Inflammatory macrophage treated with lipopolysaccharide for 1 hour (primary cell): ENCODE results near the gene ARPP21.
"Not testable (repeated sequence)": the region's sequence is repeated elsewhere in the genome, so short reads cannot be mapped to it uniquely, and the experiment has no call there.

ENCODE experiments used
- DNase-seq, 2 donors: peaks; one replicate each; pipeline ENCODE4 v3.0.0-alpha.2; 2020 to 2022

The ARPP21 gene

DNA sequence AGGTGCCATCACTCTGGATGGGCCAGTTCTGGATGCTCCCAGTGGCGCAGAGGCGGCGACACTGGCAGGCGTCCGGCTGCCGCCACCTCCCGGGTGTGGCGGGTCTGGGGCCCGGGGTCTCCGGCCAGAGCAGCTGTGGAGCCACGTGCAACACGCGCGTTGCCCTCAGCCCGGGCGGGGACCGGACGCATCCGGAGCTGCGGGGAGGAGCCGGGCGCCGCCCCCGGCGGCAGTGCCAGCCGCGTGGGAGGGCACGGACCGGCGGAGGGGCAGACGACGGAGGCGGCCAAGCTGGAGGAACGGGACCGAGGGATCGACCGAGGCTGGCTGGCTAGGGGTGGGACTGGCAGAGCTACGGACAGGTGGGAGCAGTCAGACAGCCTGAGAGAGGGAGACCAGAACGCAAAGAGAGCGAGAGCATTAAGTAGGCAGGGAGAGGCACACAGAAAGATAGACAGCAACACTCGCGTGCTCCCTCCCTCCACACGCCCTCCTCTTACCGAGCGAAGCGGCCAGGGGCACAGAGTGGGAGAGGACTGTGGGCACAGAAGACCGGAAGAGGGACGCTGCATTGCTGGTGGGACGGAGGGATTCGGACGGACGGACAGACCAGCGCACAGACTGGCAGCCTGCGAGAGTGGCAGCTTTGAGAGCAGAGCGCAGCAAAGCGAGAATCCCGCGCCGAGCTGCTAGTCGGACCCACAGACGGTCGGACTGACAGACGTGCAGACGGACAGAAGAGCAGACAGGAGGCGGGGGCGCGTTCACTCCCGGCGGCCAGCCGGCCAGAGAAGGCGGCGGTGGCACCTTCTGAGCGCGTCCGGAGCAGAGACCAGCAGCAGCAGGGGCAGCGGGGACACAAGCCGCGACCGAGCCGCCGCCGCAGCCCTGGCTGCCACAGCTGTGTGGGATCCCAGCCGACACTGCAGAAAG, at the start of gene ARPP21:
Gene ARPP21 (plus strand): TSS at position 272 of the 933 bp plus-strand sequence. CDS start 42,227 bp downstream, outside the sequence.
- no peak for DNase-seq

DNA sequence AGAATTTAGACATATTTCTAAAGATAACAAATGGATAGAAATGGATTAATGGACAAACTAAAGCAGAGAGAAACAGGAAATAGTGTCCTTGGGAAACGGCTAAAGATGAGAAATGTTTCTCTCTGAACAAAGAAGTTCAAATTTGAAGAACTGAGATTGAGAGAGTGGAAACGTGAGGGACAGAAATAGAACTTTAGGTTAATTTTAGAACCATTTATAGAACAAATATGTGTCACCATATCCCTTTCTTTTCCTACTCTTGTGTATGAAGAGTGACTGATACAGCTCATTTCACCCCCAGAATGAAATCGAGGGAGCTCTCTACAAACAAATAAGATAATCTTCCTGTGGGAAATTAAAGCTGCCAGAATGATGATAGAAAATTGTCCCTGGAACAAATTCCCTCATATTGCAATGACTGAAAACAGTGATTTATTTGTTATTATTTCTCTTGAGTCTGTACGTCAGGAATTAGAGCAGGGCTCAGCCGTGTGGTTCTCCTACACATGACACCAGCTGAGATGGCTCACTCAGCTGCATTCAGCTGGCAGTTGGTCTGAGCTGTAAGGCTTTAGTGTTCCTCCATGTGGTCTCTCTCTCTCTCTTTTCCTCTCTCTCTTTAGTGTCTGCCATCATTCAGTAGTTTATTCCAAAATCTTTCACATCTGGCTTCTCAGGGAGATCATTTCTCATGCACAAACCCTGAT, 46.6 kb upstream of the ARPP21 start:
- DNase-seq: no peak

DNA sequence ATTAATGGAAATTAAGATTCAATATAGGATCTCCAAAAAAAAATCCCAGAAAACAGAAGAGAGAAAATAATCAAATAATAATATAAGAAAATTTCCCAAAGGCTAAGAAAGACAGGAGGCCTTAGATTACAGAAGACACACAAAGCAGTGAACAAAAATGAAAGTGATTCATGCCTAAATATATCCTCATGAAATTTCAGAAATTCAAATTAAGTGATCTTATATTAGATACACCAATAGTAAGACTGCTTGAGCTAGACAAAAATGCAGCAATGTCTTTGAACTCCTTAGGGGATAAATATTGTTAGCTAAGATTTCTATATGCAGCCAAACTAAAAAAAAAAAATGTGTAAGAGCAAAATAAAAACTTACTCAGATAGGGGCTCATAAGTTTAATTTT, 44.6 kb upstream of the ARPP21 start:
- DNase-seq: no peak

DNA sequence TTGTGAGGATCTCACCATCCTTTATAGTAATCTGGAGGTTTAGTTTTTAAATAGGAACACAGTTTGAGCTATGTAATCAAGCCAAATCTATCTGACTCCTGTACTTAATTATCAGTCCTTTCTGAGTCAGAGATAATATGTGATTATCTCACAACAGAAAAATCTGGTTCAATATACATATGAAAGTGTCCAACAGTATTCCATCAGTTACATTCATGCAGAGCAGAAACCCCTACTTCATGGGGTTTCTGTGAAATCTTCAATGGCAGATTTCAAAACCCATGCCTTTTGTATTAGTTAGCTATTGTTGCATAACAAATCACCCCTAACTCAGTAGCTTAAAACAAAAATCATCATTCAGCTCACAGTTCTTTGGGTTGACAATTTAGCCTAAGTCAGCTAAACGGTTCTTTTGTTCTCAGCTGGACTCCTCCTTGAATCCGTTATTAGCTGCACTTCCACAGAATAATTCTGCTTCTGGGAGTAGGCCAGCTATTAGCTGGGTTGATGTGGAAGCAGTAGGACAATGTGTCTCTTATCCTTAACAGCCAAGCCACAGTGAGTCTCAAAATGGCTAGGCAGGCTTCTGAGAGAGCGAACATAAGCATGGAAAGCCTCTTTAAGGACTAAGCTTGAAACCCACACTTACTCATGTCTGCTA, 42.9 kb upstream of the ARPP21 start:
- DNase-seq: no peak

DNA sequence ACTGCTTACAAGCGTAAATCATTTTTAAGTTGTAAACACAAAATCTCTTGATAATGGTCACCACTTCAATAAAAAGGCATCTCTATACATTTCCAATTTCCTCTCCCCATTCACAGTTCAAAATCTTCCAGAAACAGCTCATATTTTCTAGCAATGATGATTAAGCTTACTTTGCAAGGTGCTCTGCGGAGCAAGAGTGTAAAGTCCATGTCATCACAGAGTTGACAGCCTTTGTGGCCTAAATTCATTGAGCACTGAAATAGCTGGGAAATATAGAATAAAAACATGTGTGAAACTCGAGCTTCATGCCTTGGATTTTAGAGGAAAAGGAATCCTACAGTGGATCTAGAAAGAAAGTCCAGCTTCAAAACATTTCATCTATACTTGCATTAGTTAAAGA, 41.8 kb upstream of the ARPP21 start:
- no peak for DNase-seq

DNA sequence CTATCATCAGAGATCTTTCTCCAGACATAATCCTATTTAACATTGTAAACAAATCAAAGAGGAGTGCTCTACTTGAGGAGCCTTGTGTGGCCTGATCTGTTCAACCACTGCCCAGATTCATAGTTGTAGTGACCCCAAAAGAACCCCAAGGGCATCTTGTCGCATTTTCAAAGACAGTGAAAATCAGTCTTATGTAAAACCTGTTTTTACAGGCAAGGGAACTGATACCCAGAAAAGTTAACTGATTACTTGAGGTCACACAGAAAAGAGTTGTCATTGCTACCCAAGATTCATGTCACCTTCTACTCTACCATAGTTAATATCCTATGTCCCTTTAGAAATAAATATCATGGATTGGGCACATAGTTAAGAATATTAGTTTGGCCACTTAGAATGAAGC, 40.5 kb upstream of the ARPP21 start:
- no peak for DNase-seq

DNA sequence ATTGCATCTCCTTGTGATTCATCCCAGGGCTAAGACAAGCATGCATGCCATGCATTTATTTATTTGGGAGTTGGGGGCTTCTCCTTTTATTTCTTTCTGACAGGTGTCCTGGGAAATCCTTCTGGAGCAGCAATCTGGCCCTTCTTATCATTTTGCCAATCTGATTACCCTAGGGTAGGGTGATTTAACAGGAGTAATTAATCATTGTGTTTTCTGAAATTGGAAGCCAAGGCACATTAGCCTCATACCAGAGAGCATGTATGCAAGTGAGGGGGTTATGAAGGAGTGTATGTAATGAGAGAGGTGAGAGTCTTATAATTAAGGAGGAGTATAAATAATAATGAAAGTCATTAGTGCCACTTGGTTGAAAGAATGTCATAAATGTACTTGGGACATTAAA, 37.4 kb upstream of the ARPP21 start:
- no peak for DNase-seq

DNA sequence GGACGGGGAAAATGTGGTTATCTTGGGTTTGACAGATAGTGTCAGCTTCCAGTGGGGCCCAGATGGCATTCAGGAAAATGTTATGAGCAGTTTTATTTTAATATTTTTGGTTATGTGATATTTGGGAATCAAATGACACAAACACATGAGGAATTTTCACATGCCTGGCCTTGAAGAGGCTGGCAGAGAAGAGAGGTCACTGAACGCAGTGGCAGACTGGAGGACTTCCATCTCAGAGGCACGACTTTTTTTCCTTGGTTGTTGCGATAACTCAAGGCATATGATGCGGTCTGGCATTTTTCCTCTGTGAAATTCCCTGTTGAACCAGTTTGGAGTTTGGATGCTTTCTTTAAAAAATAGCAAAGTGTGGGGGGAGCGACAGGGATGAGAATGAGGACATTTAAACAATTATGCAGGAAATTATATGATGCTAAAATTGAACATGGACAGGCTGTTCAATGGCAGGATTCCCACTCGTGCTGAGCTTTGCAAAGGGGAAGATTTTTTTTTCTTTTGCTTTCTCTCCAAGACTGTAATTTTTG, 36.9 kb upstream of the ARPP21 start:
- DNase-seq: no peak

DNA sequence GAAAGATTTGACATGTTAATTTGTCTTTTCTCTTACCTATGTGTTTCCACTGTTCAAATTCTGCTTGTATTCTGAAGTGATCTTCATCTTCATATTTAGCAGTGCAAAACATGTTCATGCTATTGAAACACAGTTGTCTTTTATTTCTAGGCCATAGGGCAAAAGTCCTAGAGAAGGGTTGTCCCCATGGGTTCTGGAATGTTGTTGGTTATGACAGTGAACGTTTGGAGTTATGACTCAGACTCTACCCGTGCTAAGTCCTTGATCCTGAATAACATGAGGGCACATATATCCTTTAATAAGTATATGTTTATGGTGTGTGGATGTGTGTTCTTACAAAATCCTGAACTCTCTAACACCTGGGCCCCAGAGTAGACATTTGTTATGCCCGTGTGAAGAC, 23.0 kb upstream of the ARPP21 start:
- no peak for DNase-seq

DNA sequence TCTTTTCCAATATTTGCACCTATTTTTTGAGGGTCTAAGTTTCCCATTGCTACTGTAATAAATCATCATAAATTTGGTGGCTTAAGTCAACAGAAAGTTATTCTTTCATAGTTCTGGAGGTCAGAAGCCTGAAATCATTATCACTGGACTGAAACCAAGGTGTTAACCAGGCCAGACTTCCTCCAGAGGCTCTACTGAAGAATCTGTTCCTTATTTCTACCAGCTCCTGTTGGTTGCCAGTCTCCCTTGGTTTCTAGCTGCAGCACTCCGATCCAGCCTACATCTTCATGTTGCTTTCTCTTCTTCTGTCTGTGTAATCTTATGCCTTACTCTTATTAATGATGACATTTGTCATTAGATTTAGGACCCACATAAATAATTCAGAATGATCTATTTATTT, 22.0 kb upstream of the ARPP21 start:
- DNase-seq: no peak

DNA sequence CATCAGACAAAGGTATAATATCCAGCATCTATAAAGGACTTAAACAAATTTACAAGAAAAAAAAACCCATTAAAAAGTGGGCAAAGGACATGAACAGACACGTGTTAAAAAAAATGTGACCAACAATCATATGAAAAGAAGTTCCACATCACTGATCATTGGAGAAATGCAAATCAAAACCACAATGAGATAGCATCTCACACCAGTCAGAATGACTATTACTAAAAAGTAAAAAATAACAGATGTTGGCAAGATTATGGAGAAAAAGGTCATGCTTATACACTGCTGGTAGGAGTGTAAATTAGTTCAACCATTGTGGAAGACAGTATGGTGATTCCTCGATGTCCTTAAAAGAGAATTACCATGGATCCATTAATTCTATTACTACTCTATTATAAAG, 19.1 kb upstream of the ARPP21 start:
- DNase-seq: not testable (repeated sequence)

DNA sequence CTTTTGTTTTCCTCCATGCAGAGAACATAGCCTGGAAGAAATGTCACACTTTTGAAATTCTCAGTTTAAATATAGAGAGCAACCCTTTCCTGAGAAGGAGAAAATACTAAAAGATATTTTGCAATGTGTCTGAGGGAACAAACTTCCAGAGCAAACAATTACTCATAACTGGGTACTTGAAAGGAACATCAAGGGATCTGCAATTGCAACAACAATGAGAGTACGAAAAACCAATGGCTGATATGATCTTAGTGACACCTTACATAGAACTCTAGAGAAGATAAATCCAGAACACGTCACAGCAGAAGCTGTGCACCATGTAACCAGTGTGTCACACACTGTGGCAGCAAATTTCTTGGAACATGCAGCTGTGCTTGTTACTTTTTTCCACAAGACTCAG, 14.6 kb upstream of the ARPP21 start:
- DNase-seq: no peak

DNA sequence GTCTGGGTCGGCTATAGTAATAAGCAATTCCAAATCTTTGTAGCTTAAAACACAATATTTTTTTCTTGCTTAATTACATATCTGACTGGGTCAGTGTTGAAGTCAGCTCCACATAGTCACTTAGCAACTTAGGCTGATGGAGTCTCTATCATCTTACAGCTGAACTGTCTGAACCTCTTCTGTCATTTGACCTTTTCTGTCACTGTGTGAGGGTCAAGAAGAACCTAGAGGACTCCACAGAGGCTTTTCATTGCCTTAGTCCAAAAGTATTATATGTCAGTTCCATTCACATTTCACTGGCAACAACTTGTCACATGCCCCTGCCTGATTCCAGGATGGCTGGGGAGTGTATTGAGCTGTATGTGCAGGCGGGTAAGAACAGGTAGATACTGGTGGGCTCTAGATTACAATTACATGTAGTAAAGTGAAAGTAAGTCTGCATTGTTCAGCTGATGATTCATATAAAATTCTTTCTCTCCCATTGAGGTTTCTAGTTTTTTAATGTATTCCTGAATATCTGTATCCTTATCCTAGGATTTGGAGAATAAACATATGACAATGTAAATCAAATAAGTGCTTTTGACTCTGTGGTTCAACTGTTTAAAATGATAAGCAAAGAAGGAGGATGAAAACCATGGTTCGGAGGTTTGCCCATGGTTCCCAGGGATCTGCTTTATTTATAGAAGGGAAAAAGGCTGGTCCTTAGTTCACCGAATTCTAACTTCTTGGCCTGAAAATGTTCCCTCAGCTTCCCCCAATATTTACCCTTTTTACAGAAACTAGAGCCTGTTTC, 5.8 kb upstream of the ARPP21 start:
- no peak for DNase-seq

DNA sequence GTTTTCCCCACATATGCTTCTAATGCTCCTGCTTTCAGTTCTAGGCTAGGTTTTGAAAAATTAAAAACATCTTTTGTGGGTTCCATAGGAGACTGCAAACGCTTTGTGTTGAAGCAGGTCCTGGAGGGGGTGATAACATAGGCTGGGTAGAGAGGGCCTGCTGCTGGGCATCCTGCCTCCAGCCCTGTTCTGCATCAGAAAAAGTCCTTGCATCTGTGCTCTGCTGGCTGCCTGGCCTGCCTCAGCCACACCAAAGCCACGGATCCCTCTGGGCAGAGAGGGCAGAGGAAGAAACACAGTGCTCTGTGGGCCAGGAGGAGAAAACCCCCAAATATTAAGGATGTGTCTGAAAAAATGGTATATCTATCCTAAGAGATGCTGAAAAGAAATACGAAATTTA, 3.9 kb upstream of the ARPP21 start:
- no peak for DNase-seq

DNA sequence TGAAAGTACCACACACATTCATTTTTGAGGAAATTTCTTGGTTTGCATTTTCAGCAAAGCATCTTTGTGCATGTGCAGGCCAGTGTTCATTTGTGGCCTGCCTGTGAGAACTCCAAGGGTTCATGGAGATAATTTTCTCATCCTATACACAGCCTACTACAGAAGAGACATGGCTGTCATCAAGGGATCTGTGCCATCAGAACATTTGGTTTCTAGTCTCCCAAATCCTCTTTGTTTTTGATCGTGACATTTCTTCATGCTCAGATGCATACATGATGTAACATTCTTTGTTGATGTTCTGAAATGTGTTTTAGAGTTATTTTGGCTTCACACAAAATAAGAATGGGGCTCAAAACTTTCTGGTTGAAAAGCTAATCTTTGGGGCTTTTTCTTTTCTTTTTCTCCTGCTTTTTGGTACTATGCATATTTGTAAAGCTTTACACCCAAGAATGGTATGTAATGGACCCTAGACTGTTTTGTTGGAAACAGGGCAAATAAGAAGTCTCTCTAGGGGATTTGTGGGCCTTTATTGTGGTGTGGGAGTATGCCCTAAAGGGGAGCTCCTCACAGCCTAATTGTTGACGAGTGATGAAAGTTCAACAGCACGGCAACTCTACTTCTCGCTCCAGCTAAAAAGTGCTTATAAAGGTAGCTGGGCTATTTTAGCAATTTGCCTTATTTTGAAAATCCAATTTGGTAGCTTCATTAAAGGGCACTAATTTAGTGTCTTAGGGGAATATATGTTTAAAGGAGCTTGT, 3.2 kb upstream of the ARPP21 start:
- no peak for DNase-seq

DNA sequence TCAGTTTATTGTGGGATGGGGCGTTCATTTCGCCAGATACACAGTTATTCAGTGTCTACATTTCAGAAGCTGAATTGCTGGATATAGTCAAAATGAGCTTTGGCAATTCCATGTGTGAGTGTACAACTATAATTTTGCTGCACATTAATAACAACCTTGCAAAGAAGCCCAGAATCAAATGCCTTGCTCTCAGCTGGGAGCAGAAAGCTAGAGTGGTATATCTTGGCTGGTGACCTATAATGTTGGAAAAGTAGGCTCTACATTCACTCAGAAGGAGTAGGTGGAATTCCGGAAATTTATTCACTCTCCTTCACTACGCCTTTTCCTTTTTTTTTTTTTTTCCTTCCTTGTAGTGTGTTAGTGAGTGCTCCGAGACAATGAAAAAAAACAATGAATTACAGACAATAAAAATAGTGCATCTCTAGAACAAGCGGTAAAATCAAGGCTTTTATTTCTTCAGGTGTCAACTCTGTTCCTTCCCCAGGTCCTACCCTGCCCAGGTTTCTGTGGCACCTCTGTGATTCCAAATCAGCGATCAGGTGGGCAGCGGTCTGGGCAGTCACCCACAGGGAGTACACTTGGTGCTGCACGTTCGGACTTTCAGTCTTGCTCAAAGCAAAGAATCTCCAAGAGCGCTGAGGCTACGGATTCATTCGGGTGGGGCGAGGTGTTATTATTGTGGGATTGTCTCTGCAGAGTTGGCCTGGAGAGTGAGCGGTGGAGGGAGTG, 910 bp upstream of the ARPP21 start:
- DNase-seq: no peak

DNA sequence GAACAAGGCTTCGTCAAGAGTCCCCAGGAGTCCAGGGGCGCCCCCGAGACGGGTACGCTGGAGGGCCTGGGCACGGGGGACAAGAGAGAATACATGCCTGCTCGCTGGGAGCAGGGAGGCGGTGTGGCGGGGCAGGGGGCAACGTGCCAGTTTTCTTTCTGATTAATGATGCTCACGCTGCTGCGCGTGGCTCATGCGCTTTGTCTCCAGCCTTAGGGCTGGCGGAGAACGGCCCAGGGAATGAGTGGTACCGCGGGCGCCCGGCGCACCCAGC, 408 bp upstream of the ARPP21 start:
- no peak for DNase-seq

DNA sequence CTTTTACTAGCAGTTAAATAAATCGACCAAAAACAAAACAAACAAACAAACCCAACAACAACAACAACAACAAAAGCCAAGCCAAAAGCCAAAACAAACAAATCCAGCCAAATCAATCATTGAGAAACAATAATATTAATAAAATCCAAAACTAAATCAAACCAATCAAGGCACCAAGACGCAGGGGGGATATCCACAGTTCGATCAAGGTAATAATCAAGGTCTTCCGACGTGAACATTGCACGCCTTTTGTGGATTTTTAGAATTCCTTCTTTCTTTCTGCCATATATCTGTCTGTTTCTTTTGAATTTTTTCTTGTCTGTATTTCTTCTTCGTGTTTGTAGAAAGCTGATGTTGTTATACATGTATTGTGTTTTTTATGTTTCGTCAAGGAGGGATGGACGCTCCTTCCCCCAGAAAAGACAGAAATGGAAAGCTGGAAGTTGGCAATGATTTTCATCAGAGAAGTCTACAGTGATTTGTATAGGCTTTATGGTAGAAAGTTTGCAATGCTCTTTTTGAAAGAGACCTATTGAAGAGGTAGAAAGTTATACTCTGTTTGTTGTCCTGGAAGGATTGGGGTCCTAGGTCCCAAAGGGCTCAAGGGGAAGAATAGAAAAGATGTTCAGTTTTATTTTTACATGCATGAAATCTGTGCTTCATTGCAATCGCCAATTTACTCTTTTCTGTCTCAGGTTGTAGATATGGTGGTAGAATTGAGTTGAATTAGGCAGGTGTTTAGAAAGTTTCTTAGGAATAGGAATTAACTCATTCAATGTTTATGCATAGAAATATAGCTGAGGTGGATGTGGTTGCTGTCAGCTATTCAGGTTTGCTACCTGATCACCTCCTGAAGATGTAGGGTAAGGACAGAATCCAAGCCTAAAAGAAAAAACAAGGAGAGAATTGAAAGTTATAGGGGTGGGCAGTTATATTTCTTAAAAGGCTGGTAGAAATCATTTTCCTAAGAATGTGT, 1.2 kb downstream of the ARPP21 start:
- DNase-seq: no peak

DNA sequence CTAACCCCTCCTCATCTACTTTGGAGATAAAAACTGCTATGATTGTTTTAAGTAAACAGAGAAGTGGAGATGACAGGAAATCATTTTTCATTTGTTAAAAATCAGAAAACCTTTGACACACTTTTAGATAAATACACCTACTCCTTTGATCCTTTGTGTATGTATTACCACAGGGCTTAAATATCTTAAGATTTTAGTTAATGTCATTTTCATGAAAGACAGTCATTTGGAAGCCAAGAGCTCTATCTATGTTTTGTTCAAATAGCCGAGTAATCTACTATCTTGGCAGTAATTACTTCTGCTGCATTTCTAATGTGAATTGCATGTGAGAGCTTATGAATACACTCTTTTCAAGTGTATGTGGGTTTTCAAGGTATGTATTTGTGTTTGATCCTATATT, 2.0 kb downstream of the ARPP21 start:
- DNase-seq: no peak

DNA sequence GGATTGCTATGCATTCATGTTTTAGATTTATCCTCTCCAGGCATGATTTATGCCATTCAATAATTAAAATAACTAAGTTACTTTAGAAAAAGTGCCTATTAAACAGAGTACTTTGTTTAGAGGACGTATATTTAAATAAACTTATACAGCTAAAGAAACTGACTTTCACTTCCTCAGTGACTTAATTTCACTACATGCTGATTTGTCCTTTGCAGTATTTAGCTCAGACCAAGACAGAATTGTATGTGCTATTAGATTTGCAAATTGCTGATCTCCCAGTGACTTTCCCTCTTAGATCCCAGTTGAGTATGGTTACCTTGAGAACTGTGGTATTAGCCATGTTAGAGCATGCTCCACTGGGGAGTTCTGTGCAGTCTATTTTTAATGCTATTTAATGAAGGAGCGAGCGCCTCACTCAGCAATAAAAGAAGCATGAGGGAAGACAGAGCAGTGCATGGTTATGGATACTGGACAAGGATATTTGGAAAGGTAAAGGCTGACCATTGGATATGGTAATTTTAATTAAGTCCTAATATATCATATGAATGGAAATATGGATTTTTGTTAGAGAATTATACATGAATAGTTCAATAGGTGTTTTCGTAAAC, 2.7 kb downstream of the ARPP21 start:
- no peak for DNase-seq
